H1 (cell line): ENCODE measurements around the gene ATP5PF.

ENCODE experiments used
- BRCA1 ChIP-seq: IDR thresholded peaks from 2 replicates; pipeline ENCODE4 v1.6.1; 2012; ENCODE audit warnings: low read depth, low read length, improper control_type of control experiment
- CBX5 ChIP-seq: fragments of 300-800, 300-1000 bp; sonication (generic); IDR thresholded peaks from 2 replicates; pipeline ENCODE4 v1.7.1; 2016; ENCODE audit warnings: antibody characterized with exemption, low read length, low read depth
- CTCF ChIP-seq, 3 experiments: IDR thresholded peaks; 1 replicate in 2 of 3; 2 replicates in 1 of 3; pipeline versions ENCODE4 v1.5.1 to v1.6.1; 2011; ENCODE audit warnings: low read length in 3 of 3, mild to moderate bottlenecking in 3 of 3, inconsistent platforms in 2 of 3, low read depth in 1 of 3, moderate library complexity in 1 of 3; ENCODE audit not compliant: insufficient read depth in 1 of 3; ENCODE audit errors: control extremely low read depth in 1 of 3
- EZH2 ChIP-seq: fragments of 200-600 bp; sonication (generic); IDR thresholded peaks from 2 replicates; pipeline ENCODE4 v1.7.1; 2012; ENCODE audit warnings: low read depth, mild to moderate bottlenecking, moderate library complexity, low read length, inconsistent platforms; ENCODE audit not compliant: severe bottlenecking
- SP1 ChIP-seq: IDR thresholded peaks from 2 replicates; pipeline ENCODE4 v1.6.1; 2011; ENCODE audit warnings: low read depth, low read length

GRCh38 chr21:25734654-25734903, 125 bp downstream of the ATP5PF start:
- TF ChIP-seq SP1 (no peak), BRCA1 (no peak), EZH2 (no peak), CTCF (IDR thresholded peaks at IDR 0.05; ENCODE audit: control extremely low read depth in 1 of 3, insufficient read depth in 1 of 3, low read depth in 1 of 3, low read length in 3 of 3) (no peak), CBX5 (no peak)
